OCI-LY3 (cell line): ENCODE measurements around the gene KDM1A.

Experiments used
- H2AFZ ChIP-seq: fragments of 200-600, 300-600 bp; shearing (Covaris generic); 2 replicates; pipeline ENCODE4 v1.6.0; 2014; ENCODE audit warnings: antibody characterized with exemption, low read depth, low read length
- H3K27ac ChIP-seq: fragments of 200-600, 300-600 bp; sonication (generic); 2 replicates; pipeline ENCODE4 v1.5.1; 2014; ENCODE audit warnings: mild to moderate bottlenecking, low read length, moderate library complexity, mixed read lengths
- H3K27me3 ChIP-seq: fragments of 200-600, 300-600 bp; sonication (generic); 2 replicates; pipeline ENCODE4 v1.6.1; 2014; ENCODE audit warnings: low read depth, low read length, mixed read lengths
- H3K36me3 ChIP-seq: fragments of 200-600, 300-600 bp; sonication (generic); replicated peaks from 2 replicates; pipeline ENCODE3; 2014; ENCODE audit warnings: low read depth, low read length, mixed read lengths
- H3K4me1 ChIP-seq: fragments of 300-600, 200-600 bp; sonication (generic); 2 replicates; pipeline ENCODE4 v1.6.1; 2014; ENCODE audit warnings: low read length, mixed read lengths
- H3K4me2 ChIP-seq: fragments of 200-600, 300-600 bp; sonication (generic); 2 replicates; pipeline ENCODE4 v1.6.1; 2014; ENCODE audit warnings: low read length, mixed read lengths
- H3K4me3 ChIP-seq: fragments of 300-600, 200-600 bp; sonication (generic); 2 replicates; pipeline ENCODE4 v1.5.1; 2014; ENCODE audit warnings: antibody characterized with exemption, mild to moderate bottlenecking, low read length, moderate library complexity
- H3K79me2 ChIP-seq: fragments of 300-600, 200-600 bp; shearing (Covaris generic); 2 replicates; pipeline ENCODE4 v1.6.1; 2014; ENCODE audit warnings: mild to moderate bottlenecking, low read length, mixed read lengths
- H3K9ac ChIP-seq: fragments of 300-600, 200-600 bp; shearing (Covaris generic); 2 replicates; pipeline ENCODE4 v1.6.0; 2014; ENCODE audit warnings: mild to moderate bottlenecking, low read length, moderate library complexity
- H3K9me3 ChIP-seq: fragments of 200-600, 300-600 bp; shearing (Covaris generic); 2 replicates; pipeline ENCODE4 v1.6.1; 2014; ENCODE audit warnings: low read length, mixed read lengths; ENCODE audit not compliant: insufficient read depth
- H4K20me1 ChIP-seq: fragments of 200-600, 300-600 bp; sonication (generic); 2 replicates; pipeline ENCODE4 v1.6.1; 2016; ENCODE audit warnings: low read length, mixed read lengths; ENCODE audit not compliant: insufficient read depth
- CTCF ChIP-seq: fragments of 200-600, 300-600 bp; sonication (generic); IDR thresholded peaks from 2 replicates; pipeline ENCODE4 v1.5.1; 2014; ENCODE audit warnings: antibody characterized with exemption, low read length, low read depth
- EZH2phosphoT487 ChIP-seq: fragments of 200-600 bp; shearing (Covaris generic); IDR thresholded peaks from 2 replicates; pipeline ENCODE4 v1.6.1; 2018; ENCODE audit warnings: antibody characterized with exemption, mixed run types, low read depth

The KDM1A gene

GRCh38 chr1:23088027-23088426, 68.8 kb downstream of the KDM1A start:
- H3K79me2 ChIP-seq, result no peaks in the 10 kb centered on the region
- no peak overlapping the region for H3K4me3 ChIP-seq
- H3K9ac ChIP-seq, result no peak overlapping the region
- no peaks in the 10 kb centered on the region for H3K27me3 ChIP-seq
- no peak overlapping the region for H3K4me2 ChIP-seq
- no peak overlapping the region for H3K27ac ChIP-seq
- peaks cover 12% of the 10 kb centered on the region for H3K4me1 ChIP-seq
- peaks cover 4% of the 10 kb centered on the region for H3K36me3 ChIP-seq
- no peak for TF ChIP-seq CTCF
- TF ChIP-seq EZH2phosphoT487, result no peak
- H4K20me1 ChIP-seq, result no peaks in the 10 kb centered on the region
- no peaks in the 10 kb centered on the region for H3K9me3 ChIP-seq
- no peak overlapping the region for H2AFZ ChIP-seq

- Histone ChIP-seq H3K9me3 (no peaks in the 10 kb centered on the region), H3K27me3 (no peaks in the 10 kb centered on the region), H3K79me2 (no peaks in the 10 kb centered on the region), H3K4me1 (peaks cover 10% of the 10 kb centered on the region), H4K20me1 (no peaks in the 10 kb centered on the region), H3K9ac (no peak overlapping the region), H3K27ac (no peak overlapping the region), H3K4me3 (no peak overlapping the region), H3K36me3 (no peaks in the 10 kb centered on the region), H2AFZ (no peak overlapping the region), H3K4me2 (no peak overlapping the region)
- no peak for TF ChIP-seq EZH2phosphoT487
- TF ChIP-seq CTCF, result no peak
These were observed 70.8 kb downstream of the KDM1A start for GRCh38 chr1:23090056-23090455.

- no peaks in the 10 kb centered on the region for H3K79me2 ChIP-seq
- no peak overlapping the region for H3K27ac ChIP-seq
- no peak overlapping the region for H2AFZ ChIP-seq
- no peaks in the 10 kb centered on the region for H4K20me1 ChIP-seq
- no peaks in the 10 kb centered on the region for H3K27me3 ChIP-seq
- H3K4me3 ChIP-seq, result no peak overlapping the region
- no peaks in the 10 kb centered on the region for H3K9me3 ChIP-seq
- no peaks in the 10 kb centered on the region for H3K4me1 ChIP-seq
- no peak overlapping the region for H3K4me2 ChIP-seq
- H3K36me3 ChIP-seq, result no peaks in the 10 kb centered on the region
- no peak for TF ChIP-seq CTCF
- no peak for TF ChIP-seq EZH2phosphoT487
- H3K9ac ChIP-seq, result no peak overlapping the region
These were observed 72.3 kb downstream of the KDM1A start for GRCh38 chr1:23091545-23091944.

- no peaks in the 10 kb centered on the region for H3K4me1 ChIP-seq
- no peaks in the 10 kb centered on the region for H3K79me2 ChIP-seq
- no peak overlapping the region for H3K4me3 ChIP-seq
- H3K9me3 ChIP-seq, result no peaks in the 10 kb centered on the region
- H3K27me3 ChIP-seq, result no peaks in the 10 kb centered on the region
- no peak overlapping the region for H3K9ac ChIP-seq
- H3K4me2 ChIP-seq, result no peak overlapping the region
- no peak for TF ChIP-seq EZH2phosphoT487
- TF ChIP-seq CTCF, result no peak
- H3K27ac ChIP-seq, result no peak overlapping the region
- H3K36me3 ChIP-seq, result no peaks in the 10 kb centered on the region
- no peaks in the 10 kb centered on the region for H4K20me1 ChIP-seq
- H2AFZ ChIP-seq, result no peak overlapping the region
These were observed 73.2 kb downstream of the KDM1A start for GRCh38 chr1:23092447-23092846.
